GM21576 (cell line): ENCODE results near the gene DNAH3.
"Not testable (repeated sequence)": the region's sequence is repeated elsewhere in the genome, so short reads cannot be mapped to it uniquely, and the experiment has no call there.

Experiments used
- ATAC-seq: cut with Tn5 transposase; IDR thresholded peaks from one replicate; pipeline ENCODE4 v1.9.1; 2021; ENCODE audit warnings: mild to moderate bottlenecking, moderate library complexity; ENCODE audit not compliant: unreplicated experiment

DNAH3 gene

GRCh38 chr16:21076186-21076883 lies 74.3 kb downstream of the DNAH3 start:
- no peak for ATAC-seq

GRCh38 chr16:21075252-21075651 lies 75.4 kb downstream of the DNAH3 start:
- no peak for ATAC-seq

GRCh38 chr16:21072976-21073375 lies 77.7 kb downstream of the DNAH3 start:
- no peak for ATAC-seq

- no peak for ATAC-seq
Observed at GRCh38 chr16:21071741-21072140, 78.9 kb downstream of the DNAH3 start.

- no peak for ATAC-seq
Observed at GRCh38 chr16:21070564-21070963, 80.1 kb downstream of the DNAH3 start.

- no peak for ATAC-seq
Observed at GRCh38 chr16:21069986-21070385, 80.7 kb downstream of the DNAH3 start.

GRCh38 chr16:21064203-21064602 lies 86.4 kb downstream of the DNAH3 start:
- no peak for ATAC-seq

- not testable (repeated sequence) for ATAC-seq
Observed at GRCh38 chr16:21063314-21063713, 87.3 kb downstream of the DNAH3 start.

- ATAC-seq: no peak
Observed at GRCh38 chr16:21060027-21060510, 90.6 kb downstream of the DNAH3 start.

- ATAC-seq: no peak
Observed at GRCh38 chr16:21057875-21058274, 92.8 kb downstream of the DNAH3 start.

GRCh38 chr16:21056396-21056795 lies 94.2 kb downstream of the DNAH3 start:
- ATAC-seq: no peak

- not testable (repeated sequence) for ATAC-seq
Observed at GRCh38 chr16:21055738-21056137, 94.9 kb downstream of the DNAH3 start.

GRCh38 chr16:21053590-21053989 lies 97.1 kb downstream of the DNAH3 start:
- ATAC-seq: no peak

GRCh38 chr16:21048091-21048912 lies 102.3 kb downstream of the DNAH3 start:
- not testable (repeated sequence) for ATAC-seq

GRCh38 chr16:21038197-21038596 lies 112.4 kb downstream of the DNAH3 start:
- ATAC-seq: no peak

GRCh38 chr16:21037736-21038135 lies 112.9 kb downstream of the DNAH3 start:
- ATAC-seq: no peak

- ATAC-seq: no peak
Observed at GRCh38 chr16:21037168-21037567, 113.5 kb downstream of the DNAH3 start.

GRCh38 chr16:21036471-21036870 lies 114.2 kb downstream of the DNAH3 start:
- no peak for ATAC-seq

GRCh38 chr16:21033704-21034103 lies 116.9 kb downstream of the DNAH3 start:
- no peak for ATAC-seq

- ATAC-seq: no peak
Observed at GRCh38 chr16:21033264-21033663, 117.4 kb downstream of the DNAH3 start.

GRCh38 chr16:21028728-21029127 lies 121.9 kb downstream of the DNAH3 start:
- no peak for ATAC-seq

GRCh38 chr16:21026846-21027245 lies 123.8 kb downstream of the DNAH3 start:
- ATAC-seq: no peak
